NOMO-1 treated with DMSO at 0.1 percent for 48 hours (cell line): ENCODE results near the gene GRM5.
"Not testable (repeated sequence)": the region's sequence is repeated elsewhere in the genome, so short reads cannot be mapped to it uniquely, and the experiment has no call there.

Experiments
- DNase-seq: peaks from one replicate; lab custom pipeline; 2025; ENCODE audit not compliant: unreplicated experiment; lab: John Stamatoyannopoulos, UW

GRM5 gene

GRCh38 chr11:89065651-89066201 is at the start of gene GRM5:
TSS of gene GRM5 (minus strand) at chr11:89065982. CDS start at chr11:89047872, 18,110 bp downstream.
- DNase-seq: not testable (repeated sequence)

DNA sequence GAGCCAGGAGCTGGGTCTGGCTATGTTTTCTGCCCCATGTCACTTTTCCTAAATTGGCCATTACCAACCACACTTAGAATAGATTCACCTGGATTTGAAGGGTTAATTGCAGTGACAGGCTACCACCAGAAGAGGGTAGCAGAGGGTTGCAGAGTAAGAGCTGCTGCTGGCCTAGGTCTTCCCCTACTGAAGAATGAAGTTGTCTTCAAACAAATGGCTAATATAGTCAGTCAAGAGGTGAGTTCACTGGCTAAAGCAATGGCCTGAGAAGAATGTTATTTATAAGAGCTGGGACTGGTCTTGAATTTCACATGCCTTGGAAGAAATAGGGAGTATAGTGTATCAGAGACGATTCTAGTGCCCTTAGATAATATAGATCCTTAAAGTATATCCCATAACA is 32.2 kb upstream of the GRM5 start:
- DNase-seq: not testable (repeated sequence)

GRCh38 chr11:89093806-89094205 is 28.0 kb upstream of the GRM5 start:
- DNase-seq: not testable (repeated sequence)

DNA sequence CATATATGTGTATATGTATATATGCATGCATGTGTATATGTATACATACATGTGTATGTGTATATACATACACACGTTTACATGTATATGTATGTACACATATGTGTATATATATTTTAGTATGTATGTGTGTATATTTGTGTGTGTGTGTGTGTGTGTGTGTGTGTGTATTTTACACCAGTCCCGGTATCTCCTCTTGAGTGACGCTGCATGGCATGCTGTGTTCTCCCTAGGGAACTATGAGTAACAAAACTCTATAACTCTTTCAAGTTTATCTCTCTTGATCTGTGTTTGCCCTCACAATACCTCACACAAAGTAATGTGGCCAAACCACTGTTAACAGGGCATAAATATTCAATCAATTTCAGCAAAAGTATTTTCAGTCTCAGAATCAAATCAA is 19.2 kb upstream of the GRM5 start:
- DNase-seq: not testable (repeated sequence)

GRCh38 chr11:89070911-89071310 is 5.1 kb upstream of the GRM5 start:
- DNase-seq: not testable (repeated sequence)

- no peak for DNase-seq
Observed at GRCh38 chr11:89067264-89067663, 1.5 kb upstream of the GRM5 start.

- DNase-seq: no peak
Observed at GRCh38 chr11:89065066-89065465, 716 bp downstream of the GRM5 start.

DNA sequence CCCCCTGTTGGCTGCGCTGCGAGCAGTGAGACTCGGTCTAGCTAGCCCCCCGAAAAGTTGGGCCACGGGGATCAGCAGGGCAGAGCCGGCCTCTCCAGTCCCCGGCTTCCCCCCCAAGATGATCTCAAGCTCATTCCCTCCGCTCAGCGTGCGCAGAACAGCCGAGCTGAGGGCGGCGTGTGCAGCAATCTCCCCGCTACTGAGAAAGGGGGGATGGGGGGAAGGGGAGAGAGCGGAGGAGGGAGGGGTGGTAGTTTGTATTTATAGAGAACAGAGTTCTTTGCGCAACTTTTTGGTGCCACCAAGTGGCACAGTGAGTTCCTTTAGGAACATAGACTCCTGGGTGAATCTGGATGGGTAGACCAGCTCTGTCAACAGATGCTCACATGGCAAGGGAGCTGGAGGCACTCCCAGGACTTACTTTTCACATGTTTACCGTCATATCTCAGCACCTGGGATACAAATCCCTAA is 2.3 kb downstream of the GRM5 start:
- not testable (repeated sequence) for DNase-seq

DNA sequence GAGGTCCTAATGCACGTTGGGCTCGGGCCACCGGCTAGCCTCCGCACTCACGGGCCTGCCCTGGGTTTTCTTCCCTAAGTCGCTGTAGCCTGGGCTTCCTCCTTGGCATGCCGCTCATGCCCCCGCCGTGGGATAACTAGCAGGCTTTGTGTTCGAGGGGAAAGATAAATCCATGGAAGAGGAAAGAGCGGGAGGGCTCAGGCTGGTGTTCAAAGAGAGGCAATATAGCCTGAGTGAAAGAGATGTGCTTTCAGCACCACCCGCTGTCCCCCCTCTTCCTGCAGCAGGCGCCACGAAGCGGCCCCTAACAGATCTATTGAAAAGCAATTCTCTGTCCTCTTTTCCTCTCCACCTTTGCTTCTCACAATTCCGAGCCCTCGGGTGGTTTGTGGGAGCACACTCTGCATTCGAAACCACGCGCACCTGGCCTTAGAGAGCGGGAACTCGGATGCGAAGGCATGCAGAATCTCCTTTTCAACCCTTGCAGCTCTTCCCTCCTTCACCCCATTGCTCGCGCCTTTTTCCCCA is 2.9 kb downstream of the GRM5 start:
- DNase-seq: not testable (repeated sequence)

DNA sequence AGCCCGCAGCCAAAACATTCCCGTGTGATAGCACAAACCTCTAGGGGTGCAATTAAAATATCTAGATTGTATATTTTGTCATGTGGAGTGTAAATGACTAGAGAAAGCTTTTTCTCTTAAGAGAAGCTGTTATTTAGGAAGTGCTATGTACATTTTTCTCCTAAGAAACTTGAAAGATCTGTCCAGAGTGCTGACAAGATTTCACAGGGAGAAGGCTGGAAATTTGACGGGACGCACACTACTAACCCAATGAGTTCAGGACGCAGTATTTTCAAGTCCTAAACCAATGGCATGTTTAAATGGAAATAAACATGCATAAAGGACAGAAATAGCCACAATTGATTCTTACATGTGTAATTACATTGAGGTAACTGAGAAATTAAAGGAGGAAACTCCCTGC is 3.9 kb downstream of the GRM5 start:
- DNase-seq: not testable (repeated sequence)

- DNase-seq: not testable (repeated sequence)
Observed at GRCh38 chr11:89057406-89057805, 8.4 kb downstream of the GRM5 start.

DNA sequence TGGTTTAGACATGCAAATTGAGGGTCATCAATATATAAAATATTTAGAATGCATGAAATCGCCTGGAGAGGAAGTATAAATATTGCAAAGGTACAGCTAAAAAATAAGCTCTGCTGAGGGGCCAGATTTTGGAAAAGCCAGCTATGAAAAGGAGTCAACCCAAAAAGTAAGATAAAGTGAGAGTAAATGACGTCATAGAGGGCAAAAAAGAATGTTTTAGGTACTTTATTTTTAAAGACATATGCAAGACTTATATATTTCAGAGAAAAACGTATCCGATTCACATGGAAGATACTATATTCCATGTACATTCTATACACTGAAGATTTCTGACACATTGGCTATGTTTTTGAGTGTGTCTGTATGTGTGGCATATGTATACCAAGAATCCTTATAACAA is 13.6 kb downstream of the GRM5 start:
- DNase-seq: no peak

DNA sequence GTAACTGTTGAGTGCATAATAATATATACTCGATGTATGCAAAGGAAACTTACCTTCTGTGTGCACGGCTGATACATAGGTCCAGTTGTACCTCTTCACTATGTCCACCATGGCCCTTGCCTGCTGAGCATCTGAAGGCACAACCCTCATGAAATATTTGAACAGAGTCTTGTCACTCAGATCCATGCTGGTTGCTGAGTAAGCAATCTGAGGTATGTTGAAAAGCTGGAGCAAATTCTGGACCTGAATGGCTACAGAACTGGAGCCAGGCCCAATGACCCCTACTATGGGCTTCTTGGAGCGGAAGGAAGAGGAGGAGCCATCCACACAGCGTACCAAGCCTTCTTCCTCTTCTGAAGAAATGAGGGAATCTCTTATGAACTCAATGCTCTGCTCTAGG is 18.6 kb downstream of the GRM5 start:
- DNase-seq: not testable (repeated sequence)

DNA sequence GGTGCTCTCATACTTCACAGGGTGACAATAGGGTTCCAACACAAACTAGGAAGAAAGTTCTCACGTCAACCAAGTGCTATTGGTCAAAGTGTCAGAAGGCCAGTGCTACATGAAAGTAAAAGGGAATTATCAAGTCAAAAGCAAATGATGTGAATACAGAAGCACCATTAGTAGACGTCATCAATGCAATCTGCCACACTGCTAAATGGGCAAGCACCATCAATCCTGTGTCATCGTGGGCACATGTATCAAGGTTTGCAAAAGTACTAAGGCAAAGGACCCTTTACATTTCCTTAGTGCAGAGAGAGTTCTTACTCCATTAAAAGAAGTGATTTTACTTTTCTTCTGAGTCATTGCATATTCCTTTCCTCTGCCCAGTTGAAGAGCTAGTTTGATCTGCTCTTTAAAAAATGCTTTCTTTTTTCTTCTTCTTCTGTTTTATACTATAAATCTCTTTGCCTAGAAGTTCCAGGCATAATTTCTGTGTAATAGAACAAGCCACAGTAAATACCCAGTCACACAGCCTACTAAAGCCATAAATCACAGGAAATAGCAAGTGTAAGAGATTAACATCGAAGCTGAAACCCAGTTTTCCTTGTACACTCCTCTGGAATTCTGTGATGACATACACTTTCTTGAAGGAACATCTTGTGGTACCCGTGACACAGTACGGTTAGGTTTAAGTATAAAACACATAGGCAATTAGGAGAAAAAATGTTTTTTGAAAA is 21.8 kb downstream of the GRM5 start:
- not testable (repeated sequence) for DNase-seq

DNA sequence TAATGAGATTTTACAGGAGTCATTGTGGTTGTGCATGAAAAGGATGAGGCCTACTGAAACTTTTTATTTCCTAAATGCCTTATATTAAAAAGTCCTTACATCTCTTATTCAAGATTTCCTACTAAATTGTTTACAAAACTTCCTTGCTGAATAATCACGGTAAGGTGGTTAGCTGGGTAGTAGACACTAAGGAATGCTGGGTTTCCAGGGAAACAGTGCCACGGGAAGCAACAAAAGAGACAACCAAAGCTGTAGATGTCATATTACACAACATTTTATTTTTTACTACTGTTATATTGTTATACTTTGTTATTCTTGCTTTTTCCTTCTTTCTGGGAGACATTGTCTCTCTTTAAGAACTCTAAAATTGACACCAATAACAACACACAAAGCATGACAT is 36.1 kb downstream of the GRM5 start:
- not testable (repeated sequence) for DNase-seq

DNA sequence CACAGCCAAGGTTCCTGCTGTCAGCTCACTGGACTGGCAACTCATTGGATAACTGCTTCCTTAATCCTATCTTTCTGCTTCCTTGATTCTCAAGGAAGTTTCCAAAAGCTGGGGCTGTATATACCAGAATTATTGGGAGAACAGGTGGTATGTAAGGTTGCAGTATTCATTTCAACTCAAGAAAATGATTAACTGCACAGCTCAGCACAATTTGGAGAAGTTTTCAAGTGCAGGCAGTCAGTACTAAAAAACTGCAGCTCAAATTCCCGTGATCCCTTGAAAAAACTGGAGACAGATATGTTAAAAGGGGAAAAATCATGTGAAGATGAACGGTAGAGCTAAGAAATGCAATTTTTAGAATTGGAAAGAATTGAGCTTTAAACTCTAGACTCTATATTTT is 44.4 kb downstream of the GRM5 start:
- no peak for DNase-seq

DNA sequence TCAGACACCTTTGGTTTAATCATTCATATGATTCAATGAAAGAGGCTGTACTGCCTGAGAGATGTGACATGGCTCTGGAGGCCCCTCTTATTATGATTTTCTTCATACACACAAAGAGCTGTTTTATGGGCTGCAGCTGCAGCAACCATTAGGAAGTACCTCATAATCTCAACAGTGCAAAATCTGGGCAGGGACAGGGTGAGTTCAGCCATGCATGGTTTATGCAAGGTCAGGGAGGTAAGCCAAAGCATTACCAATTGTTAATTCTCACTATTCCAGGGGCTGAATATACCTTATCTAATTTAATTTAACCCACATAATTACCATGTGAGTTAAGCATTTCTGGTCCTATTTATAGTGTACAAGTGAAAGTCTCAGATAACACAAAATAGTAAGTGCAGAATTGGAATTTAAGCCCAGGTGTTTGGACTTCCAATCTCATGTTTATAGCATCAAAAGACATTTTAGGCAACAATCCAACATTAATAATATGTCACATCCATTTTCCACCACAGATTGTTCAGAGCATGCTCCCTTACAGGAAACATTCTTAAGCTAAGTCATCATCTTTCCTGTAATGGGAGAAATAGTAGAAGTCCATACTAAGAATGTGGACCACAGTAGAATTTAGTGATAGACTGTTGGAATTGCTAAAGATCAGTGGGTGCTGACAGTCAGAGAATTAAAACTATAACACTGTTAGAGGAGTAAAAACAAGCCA is 45.8 kb downstream of the GRM5 start:
- not testable (repeated sequence) for DNase-seq

- DNase-seq: no peak
Observed at GRCh38 chr11:89016214-89016613, 49.6 kb downstream of the GRM5 start.

- no peak for DNase-seq
Observed at GRCh38 chr11:89015614-89016013, 50.2 kb downstream of the GRM5 start.

- DNase-seq: not testable (repeated sequence)
Observed at GRCh38 chr11:89000852-89001251, 64.9 kb downstream of the GRM5 start.

- no peak for DNase-seq
Observed at GRCh38 chr11:88979641-88980040, 86.1 kb downstream of the GRM5 start.

GRCh38 chr11:88978992-88979391 is 86.8 kb downstream of the GRM5 start:
- DNase-seq: not testable (repeated sequence)
